Neural cell (in vitro differentiated cells): ENCODE data around the gene NOC4L.
"Not testable (repeated sequence)": the region's sequence is repeated elsewhere in the genome, so short reads cannot be mapped to it uniquely, and the experiment has no call there.

ENCODE experiments used
- EP300 ChIP-seq: fragments of 450-650 bp; conservative IDR thresholded peaks from 2 replicates; pipeline ENCODE4 v1.6.1; 2014; ENCODE audit warnings: antibody characterized with exemption, mild to moderate bottlenecking, moderate library complexity; ENCODE audit not compliant: poor library complexity, severe bottlenecking
- EZH2 ChIP-seq: fragments of 200-600, 300-800 bp; shearing (Covaris generic), sonication (generic); IDR thresholded peaks from 2 replicates; pipeline ENCODE4 v1.6.1; 2014; ENCODE audit warnings: antibody characterized with exemption, low read length, borderline replicate concordance, mild to moderate bottlenecking; ENCODE audit not compliant: insufficient read depth, poor library complexity, severe bottlenecking
- MXI1 ChIP-seq: fragments of 450-650 bp; conservative IDR thresholded peaks from 2 replicates; pipeline ENCODE4 v1.6.1; 2014; ENCODE audit warnings: antibody characterized with exemption, mild to moderate bottlenecking; ENCODE audit not compliant: poor library complexity, severe bottlenecking
- POLR2AphosphoS5 ChIP-seq: IDR thresholded peaks from 2 replicates; pipeline ENCODE4 v1.6.1; 2012
- RAD21 ChIP-seq: fragments of 450-650 bp; conservative IDR thresholded peaks from 2 replicates; pipeline ENCODE4 v1.6.1; 2014; ENCODE audit warnings: antibody characterized with exemption, mild to moderate bottlenecking, moderate library complexity
- REST ChIP-seq: IDR thresholded peaks from 2 replicates; pipeline ENCODE4 v1.6.1; 2012; ENCODE audit warnings: borderline replicate concordance
- SMC3 ChIP-seq: fragments of 450-650 bp; conservative IDR thresholded peaks from 2 replicates; pipeline ENCODE4 v1.6.1; 2014; ENCODE audit warnings: antibody characterized with exemption, mild to moderate bottlenecking, moderate library complexity; ENCODE audit not compliant: poor library complexity
- TAF1 ChIP-seq: IDR thresholded peaks from 2 replicates; pipeline ENCODE4 v1.6.1; 2012; ENCODE audit warnings: low read depth
- TF ChIP-seq, protein P1 (sequence below): fragments of 450-650 bp; IDR thresholded peaks from 2 replicates; pipeline ENCODE4 v1.5.1; 2014; ENCODE audit warnings: antibody characterized with exemption, mild to moderate bottlenecking, moderate library complexity; ENCODE audit not compliant: poor library complexity, severe bottlenecking

DNA sequence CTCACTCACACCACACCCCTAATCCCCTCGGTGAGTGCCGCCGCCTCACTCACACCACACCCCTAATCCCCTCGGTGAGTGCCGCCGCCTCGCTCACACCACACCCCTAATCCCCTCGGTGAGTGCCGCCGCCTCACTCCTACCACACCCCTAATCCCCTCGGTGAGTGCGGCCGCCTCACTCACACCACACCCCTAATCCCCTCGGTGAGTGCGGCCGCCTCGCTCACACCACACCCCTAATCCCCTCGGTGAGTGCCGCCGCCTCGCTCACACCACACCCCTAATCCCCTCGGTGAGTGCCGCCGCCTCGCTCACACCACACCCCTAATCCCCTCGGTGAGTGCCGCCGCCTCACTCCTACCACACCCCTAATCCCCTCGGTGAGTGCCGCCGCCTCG, 5.3 kb downstream of the NOC4L start:
- TF ChIP-seq, protein P1, sequence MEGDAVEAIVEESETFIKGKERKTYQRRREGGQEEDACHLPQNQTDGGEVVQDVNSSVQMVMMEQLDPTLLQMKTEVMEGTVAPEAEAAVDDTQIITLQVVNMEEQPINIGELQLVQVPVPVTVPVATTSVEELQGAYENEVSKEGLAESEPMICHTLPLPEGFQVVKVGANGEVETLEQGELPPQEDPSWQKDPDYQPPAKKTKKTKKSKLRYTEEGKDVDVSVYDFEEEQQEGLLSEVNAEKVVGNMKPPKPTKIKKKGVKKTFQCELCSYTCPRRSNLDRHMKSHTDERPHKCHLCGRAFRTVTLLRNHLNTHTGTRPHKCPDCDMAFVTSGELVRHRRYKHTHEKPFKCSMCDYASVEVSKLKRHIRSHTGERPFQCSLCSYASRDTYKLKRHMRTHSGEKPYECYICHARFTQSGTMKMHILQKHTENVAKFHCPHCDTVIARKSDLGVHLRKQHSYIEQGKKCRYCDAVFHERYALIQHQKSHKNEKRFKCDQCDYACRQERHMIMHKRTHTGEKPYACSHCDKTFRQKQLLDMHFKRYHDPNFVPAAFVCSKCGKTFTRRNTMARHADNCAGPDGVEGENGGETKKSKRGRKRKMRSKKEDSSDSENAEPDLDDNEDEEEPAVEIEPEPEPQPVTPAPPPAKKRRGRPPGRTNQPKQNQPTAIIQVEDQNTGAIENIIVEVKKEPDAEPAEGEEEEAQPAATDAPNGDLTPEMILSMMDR: not testable (repeated sequence)
- TF ChIP-seq EZH2, EP300, RAD21, POLR2AphosphoS5, REST, TAF1, SMC3, MXI1: not testable (repeated sequence)
